Gastrocnemius medialis (tissue), 4 donors: Measurements from ENCODE around the gene GPRC5A. TPM values are rescaled to one million over a fixed set of nuclear protein-coding genes. Genes with fewer than 3 reads are reported as not detected.

ENCODE experiments used
- ATAC-seq, 2 donors: fragments of 150-250 bp; one replicate each; pipeline ENCODE4 v1.9.1; 2016
- DNase-seq, 2 donors: peaks; one replicate each; pipeline ENCODE4 v3.0.0-alpha.2; 2019
- H3K27ac ChIP-seq, 4 donors: fragments of 200-600 bp; sonication (generic); 1 replicate in 1 of 4; 2 replicates in 3 of 4; pipeline ENCODE4 v1.5.1; 2016 to 2018; ENCODE audit warnings: mild to moderate bottlenecking in 2 of 4, moderate library complexity in 1 of 4
- H3K27me3 ChIP-seq, 3 donors: fragments of 200-600 bp; sonication (generic) in 2 of 3; 1 replicate in 1 of 3; 2 replicates in 2 of 3; pipeline versions ENCODE4 v1.5.1 to v1.6.0; 2016 to 2019; ENCODE audit warnings: mild to moderate bottlenecking in 1 of 3, moderate library complexity in 1 of 3
- H3K36me3 ChIP-seq, 2 donors: fragments of 200-600 bp; sonication (generic) in 1 of 2; one replicate each; pipeline ENCODE4 v1.5.1; 2017 to 2018
- H3K4me1 ChIP-seq, 2 donors: fragments of 200-600 bp; sonication (generic) in 1 of 2; one replicate each; pipeline ENCODE4 v1.5.1; 2016 to 2017; ENCODE audit warnings: mild to moderate bottlenecking in 2 of 2
- H3K4me3 ChIP-seq, 4 donors: fragments of 200-600 bp; sonication (generic) in 3 of 4; 1 replicate in 1 of 4; 2 replicates in 3 of 4; pipeline ENCODE4 v1.5.1; 2016 to 2019; ENCODE audit warnings: mild to moderate bottlenecking in 2 of 4
- H3K9me3 ChIP-seq, 3 donors: fragments of 200-600 bp; sonication (generic) in 2 of 3; 1 replicate in 1 of 3; 2 replicates in 2 of 3; pipeline ENCODE4 v1.5.1; 2016 to 2019
- POLR2A ChIP-seq, 2 donors: fragments of 450-650 bp; IDR thresholded peaks; one replicate each; pipeline ENCODE4 v1.6.1; 2017; ENCODE audit warnings: antibody characterized with exemption in 2 of 2, mild to moderate bottlenecking in 2 of 2, moderate library complexity in 2 of 2
- in situ Hi-C, 4 donors: fragments of 200-750 bp; cut with MboI; loops; one replicate each; pipeline versions ENCODE4 v1.15.0 to v1.8.0; 2017; ENCODE audit warnings: low sequenced_read_pairs in 4 of 4
- intact Hi-C: fragments of 100-400 bp; cut with DNase I; formaldehyde crosslinking; loops from one replicate; pipeline ENCODE4 v1.15.1; 2023; ENCODE audit warnings: low total_unique reads
- total RNA-seq, 4 donors: library from RNA; depleted of rRNA; stranded (reverse); fragments of >200 nt; gene quantifications; one replicate each; pipeline versions ENCODE4 v1.1.0 to v1.2.3, GENCODE V29; 2016
- TF ChIP-seq, protein P1 (sequence below), 5 experiments: fragments of 450-650 bp in 3 of 5; fragments of 200-600 bp in 2 of 5; sonication (generic) in 2 of 5; IDR thresholded peaks in 4 of 5; conservative IDR thresholded peaks in 1 of 5; 1 replicate in 4 of 5; 2 replicates in 1 of 5; pipeline ENCODE4 v1.5.1; 2016 to 2019; ENCODE audit warnings: antibody characterized with exemption in 5 of 5, mild to moderate bottlenecking in 3 of 5, moderate library complexity in 3 of 5

The GPRC5A gene
- total RNA-seq, 4 donors from 2014 or later: 0.23 to 5.8 (median 0.52) TPM

DNA sequence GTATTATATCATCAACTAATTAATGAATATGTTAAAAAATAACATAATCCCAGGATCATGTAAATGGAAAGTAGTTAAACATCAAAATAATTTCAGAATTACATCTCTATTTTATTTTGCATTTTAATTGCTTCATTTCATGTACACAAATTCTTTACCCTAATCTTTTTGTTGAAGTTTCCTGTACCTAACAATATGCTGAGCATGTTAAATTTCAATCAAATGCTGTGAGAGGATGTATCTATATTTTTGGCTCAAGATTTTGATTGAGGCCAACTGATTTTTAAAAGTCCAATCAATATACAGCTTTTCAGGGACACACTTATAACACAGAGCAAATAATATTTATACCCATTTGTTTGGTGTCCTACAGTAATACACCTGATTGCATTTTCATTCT, 54.2 kb downstream of the GPRC5A start:
- no peak for TF ChIP-seq POLR2A (IDR thresholded peaks at IDR 0.05)
- TF ChIP-seq, protein P1, sequence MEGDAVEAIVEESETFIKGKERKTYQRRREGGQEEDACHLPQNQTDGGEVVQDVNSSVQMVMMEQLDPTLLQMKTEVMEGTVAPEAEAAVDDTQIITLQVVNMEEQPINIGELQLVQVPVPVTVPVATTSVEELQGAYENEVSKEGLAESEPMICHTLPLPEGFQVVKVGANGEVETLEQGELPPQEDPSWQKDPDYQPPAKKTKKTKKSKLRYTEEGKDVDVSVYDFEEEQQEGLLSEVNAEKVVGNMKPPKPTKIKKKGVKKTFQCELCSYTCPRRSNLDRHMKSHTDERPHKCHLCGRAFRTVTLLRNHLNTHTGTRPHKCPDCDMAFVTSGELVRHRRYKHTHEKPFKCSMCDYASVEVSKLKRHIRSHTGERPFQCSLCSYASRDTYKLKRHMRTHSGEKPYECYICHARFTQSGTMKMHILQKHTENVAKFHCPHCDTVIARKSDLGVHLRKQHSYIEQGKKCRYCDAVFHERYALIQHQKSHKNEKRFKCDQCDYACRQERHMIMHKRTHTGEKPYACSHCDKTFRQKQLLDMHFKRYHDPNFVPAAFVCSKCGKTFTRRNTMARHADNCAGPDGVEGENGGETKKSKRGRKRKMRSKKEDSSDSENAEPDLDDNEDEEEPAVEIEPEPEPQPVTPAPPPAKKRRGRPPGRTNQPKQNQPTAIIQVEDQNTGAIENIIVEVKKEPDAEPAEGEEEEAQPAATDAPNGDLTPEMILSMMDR (IDR thresholded peaks at IDR 0.05 in 4 of 5, conservative IDR thresholded peaks at IDR 0.05 in 1 of 5): no peak
- intact Hi-C loops: no loop called here
- in situ Hi-C loops: no loop called here

DNA sequence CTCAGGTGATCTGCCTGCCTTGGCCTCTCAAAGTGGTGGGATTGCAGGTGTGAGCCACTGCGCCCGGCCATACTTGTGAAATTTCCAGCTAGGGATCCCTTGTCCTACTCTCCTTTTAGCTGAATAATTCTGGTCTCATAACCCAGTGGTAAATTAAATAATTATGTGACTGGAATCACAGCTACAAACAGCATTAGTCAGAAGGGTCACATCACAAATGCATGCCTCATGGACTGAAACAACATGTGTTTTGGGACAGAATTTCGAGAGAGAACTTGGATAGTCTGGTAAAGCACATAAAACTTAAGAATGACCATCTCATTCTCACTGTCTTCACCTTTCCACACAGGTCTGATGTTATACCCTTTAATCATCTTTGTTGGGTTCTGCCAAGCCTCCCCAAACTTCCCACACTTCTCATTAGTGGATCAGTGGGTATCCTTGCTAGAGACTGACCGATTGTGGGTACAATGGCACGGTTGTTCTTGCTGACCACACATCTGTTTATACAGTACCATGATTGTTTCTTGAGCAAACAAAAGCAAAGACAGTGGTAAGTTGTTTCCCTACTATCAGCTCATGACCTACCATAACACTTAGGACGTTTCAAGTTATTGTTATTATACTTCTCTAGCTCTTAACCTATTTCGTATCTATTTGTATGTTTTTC, 55.5 kb downstream of the GPRC5A start:
- in situ Hi-C loops: no loop called here

More for the DNA sequence above, 54.2 kb downstream of the GPRC5A start:
- no peaks in the 10 kb centered on the region for H3K9me3 ChIP-seq
- H3K4me1 ChIP-seq: no peaks in the 10 kb centered on the region
- no peak overlapping the region for H3K4me3 ChIP-seq
- H3K27me3 ChIP-seq: no peaks in the 10 kb centered on the region
- no peak overlapping the region for H3K27ac ChIP-seq
- no peak for ATAC-seq
- DNase-seq: no peak
- no peaks in the 10 kb centered on the region for H3K36me3 ChIP-seq

DNA sequence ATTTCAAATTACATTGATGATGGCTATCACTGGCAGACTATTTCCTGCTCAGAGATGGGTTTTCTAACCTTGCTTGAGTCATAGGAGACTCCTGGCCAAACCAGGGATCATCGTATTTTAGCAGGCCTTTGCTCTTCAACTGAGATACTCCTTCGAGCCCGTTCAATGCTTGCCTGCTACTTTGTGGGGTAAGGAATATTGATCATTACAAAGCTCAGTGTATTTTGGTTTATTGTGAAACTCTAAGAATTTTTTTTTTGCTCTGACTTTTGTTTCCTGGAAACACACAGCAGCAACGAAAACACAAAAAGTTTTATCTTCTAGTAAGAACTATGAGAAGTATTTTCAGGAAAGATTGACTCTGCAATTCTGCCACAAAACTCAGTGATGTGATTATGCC, 56.5 kb downstream of the GPRC5A start:
- no peak for DNase-seq
- intact Hi-C loops (no loop called here), in situ Hi-C loops (no loop called here)
- Histone ChIP-seq H3K27me3 (no peaks in the 10 kb centered on the region), H3K4me1 (no peaks in the 10 kb centered on the region), H3K36me3 (no peaks in the 10 kb centered on the region), H3K27ac (no peak overlapping the region), H3K9me3 (no peaks in the 10 kb centered on the region), H3K4me3 (no peak overlapping the region)
- TF ChIP-seq POLR2A (IDR thresholded peaks at IDR 0.05): no peak
- TF ChIP-seq, protein P1 (IDR thresholded peaks at IDR 0.05 in 4 of 5, conservative IDR thresholded peaks at IDR 0.05 in 1 of 5): no peak
- no peak for ATAC-seq

More for the DNA sequence above, 55.5 kb downstream of the GPRC5A start:
- DNase-seq: no peak
- no peaks in the 10 kb centered on the region for H3K36me3 ChIP-seq
- H3K27ac ChIP-seq: no peak overlapping the region
- no peak overlapping the region for H3K4me3 ChIP-seq
- intact Hi-C loops: no loop called here
- no peaks in the 10 kb centered on the region for H3K4me1 ChIP-seq
- no peak for ATAC-seq
- TF ChIP-seq, protein P1 (IDR thresholded peaks at IDR 0.05 in 4 of 5, conservative IDR thresholded peaks at IDR 0.05 in 1 of 5): no peak
- no peak for TF ChIP-seq POLR2A (IDR thresholded peaks at IDR 0.05)
- no peaks in the 10 kb centered on the region for H3K9me3 ChIP-seq
- no peaks in the 10 kb centered on the region for H3K27me3 ChIP-seq

DNA sequence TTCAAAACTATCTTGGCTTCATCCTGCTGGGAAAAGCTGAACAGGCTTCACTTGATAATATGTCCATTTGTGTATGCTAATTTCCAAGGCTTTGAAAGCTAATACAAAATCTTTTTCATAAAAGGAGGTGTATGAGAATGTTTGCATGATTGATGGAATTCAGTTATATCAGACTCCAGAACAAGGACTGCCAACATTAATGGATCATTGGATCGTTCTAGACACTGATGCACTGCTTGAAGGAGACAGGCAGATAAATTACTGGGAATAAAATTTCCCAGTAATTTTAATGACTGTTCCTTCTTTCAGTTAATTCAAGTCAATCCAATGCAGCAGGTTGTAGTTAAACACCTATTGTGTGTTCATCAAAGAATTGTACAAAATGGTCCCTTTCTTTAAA, 60.1 kb downstream of the GPRC5A start:
- DNase-seq: no peak
- intact Hi-C loops: no loop called here
- Histone ChIP-seq H3K27ac (no peak overlapping the region), H3K27me3 (no peaks in the 10 kb centered on the region), H3K4me3 (no peak overlapping the region), H3K9me3 (no peaks in the 10 kb centered on the region), H3K36me3 (no peaks in the 10 kb centered on the region), H3K4me1 (no peaks in the 10 kb centered on the region)
- in situ Hi-C loops: no loop called here
- TF ChIP-seq, protein P1 (IDR thresholded peaks at IDR 0.05 in 4 of 5, conservative IDR thresholded peaks at IDR 0.05 in 1 of 5): no peak
- TF ChIP-seq POLR2A (IDR thresholded peaks at IDR 0.05): no peak
- no peak for ATAC-seq

DNA sequence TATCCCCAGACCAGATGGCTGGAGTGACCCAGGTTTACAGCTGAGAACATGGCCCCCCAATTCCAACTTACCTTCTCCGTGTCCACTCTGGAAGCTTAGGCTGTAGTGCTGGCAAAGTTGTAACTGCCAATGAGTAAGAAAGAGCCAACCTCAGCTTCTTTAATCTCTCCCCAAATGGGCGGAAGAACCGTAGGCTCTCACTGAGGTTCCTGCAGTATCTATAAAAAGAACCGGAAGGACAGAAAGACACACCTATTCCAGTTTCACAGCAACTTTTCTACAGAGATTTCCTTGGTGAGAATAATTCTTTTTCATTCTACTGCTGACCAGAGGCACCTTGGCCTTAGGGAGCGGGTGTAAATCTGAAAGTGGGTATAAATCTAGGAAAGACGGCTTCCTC, 60.7 kb downstream of the GPRC5A start, which contains the start of gene GPRC5D:
Gene GPRC5D (minus strand): TSS at position 135 of the 400 bp plus-strand sequence. CDS start 1,786 bp downstream, outside the sequence.
- H3K4me1 ChIP-seq: no peaks in the 10 kb centered on the region
- ATAC-seq: no peak
- intact Hi-C loops: no loop called here
- in situ Hi-C loops: no loop called here
- no peak within 1 kb of the TSS for H3K27ac ChIP-seq
- no peaks in the 10 kb centered on the region for H3K27me3 ChIP-seq
- H3K4me3 ChIP-seq: no peak within 1 kb of the TSS
- no peaks in the 10 kb centered on the region for H3K9me3 ChIP-seq
- H3K36me3 ChIP-seq: no peaks in the 10 kb centered on the region
- DNase-seq: no peak
- no peak for TF ChIP-seq POLR2A (IDR thresholded peaks at IDR 0.05)
- TF ChIP-seq, protein P1 (IDR thresholded peaks at IDR 0.05 in 4 of 5, conservative IDR thresholded peaks at IDR 0.05 in 1 of 5): no peak
